MCF 10A (cell line): ENCODE results near the gene KIFBP. TPM values are rescaled to one million over a fixed set of nuclear protein-coding genes. Genes with fewer than 3 reads are reported as not detected.
A peak's percentile ranks its signal among the peaks of the same experiment; 100 is the strongest.
"Not testable (repeated sequence)": the region's sequence is repeated elsewhere in the genome, so short reads cannot be mapped to it uniquely, and the experiment has no call there.

Source experiments
- BruUV-seq: library from RNA; stranded (reverse); fragments of 400-500 nt; replicated peaks from 2 replicates; lab custom pipeline; 2021; lab: Mats Ljungman, UMichigan
- CTCF ChIA-PET: fragments of 300-600 bp; sonication (Branson Sonifier 250); formaldehyde crosslinking; extraction: SDS; loops from one replicate; lab custom pipeline; 2021; ENCODE audit warnings: antibody characterized with exemption, inconsistent platforms; lab: Yijun Ruan, JAX
- POLR2A ChIA-PET: fragments of 300-600, 350-650 bp; sonication (Branson Sonifier 250); formaldehyde crosslinking; extraction: SDS; loops from one replicate; lab custom pipeline; 2020; ENCODE audit warnings: antibody characterized with exemption, inconsistent platforms; lab: Yijun Ruan, JAX
- DNase-seq: peaks from one replicate; pipeline ENCODE4 v3.0.0-alpha.2; 2018; ENCODE audit not compliant: unreplicated experiment
- H3K27ac Mint-ChIP-seq: one replicate; pipeline ENCODE4 v1.8.0; 2022; ENCODE audit warnings: mild to moderate bottlenecking, low read depth, mixed read lengths; ENCODE audit not compliant: unreplicated experiment
- H3K27me3 Mint-ChIP-seq: one replicate; pipeline ENCODE4 v1.8.0; 2022; ENCODE audit warnings: mixed read lengths; ENCODE audit not compliant: insufficient read depth, unreplicated experiment
- H3K36me3 Mint-ChIP-seq: one replicate; pipeline ENCODE4 v1.8.0; 2022; ENCODE audit warnings: mild to moderate bottlenecking, moderate library complexity, mixed read lengths; ENCODE audit not compliant: insufficient read depth, unreplicated experiment
- H3K4me1 Mint-ChIP-seq: one replicate; pipeline ENCODE4 v1.8.0; 2022; ENCODE audit warnings: mixed read lengths; ENCODE audit not compliant: insufficient read depth, unreplicated experiment
- H3K4me3 Mint-ChIP-seq: one replicate; pipeline ENCODE4 v1.8.0; 2022; ENCODE audit warnings: mild to moderate bottlenecking, moderate library complexity, mixed read lengths; ENCODE audit not compliant: unreplicated experiment
- H3K9me3 Mint-ChIP-seq: one replicate; pipeline ENCODE4 v1.8.0; 2022; ENCODE audit warnings: mixed read lengths; ENCODE audit not compliant: unreplicated experiment
- CTCF ChIP-seq: fragments of 200-600 bp; IDR thresholded peaks from one replicate; pipeline ENCODE4 v1.8.0; 2022; ENCODE audit warnings: antibody characterized with exemption, mild to moderate bottlenecking; ENCODE audit not compliant: unreplicated experiment
- intact Hi-C: fragments of 100-400 bp; cut with micrococcal nuclease; formaldehyde crosslinking; loops from 2 replicates; pipeline ENCODE4 v1.14.1; 2022
- total RNA-seq: library from RNA; stranded (reverse); gene quantifications from 2 replicates; pipeline ENCODE4 v1.2.3, GENCODE V29; 2022

KIFBP gene
- total RNA-seq, 1 experiment from 2014 or later: 20.9 TPM

GRCh38 chr10:69010151-69010640 lies 21.6 kb downstream of the KIFBP start:
- ChIA-PET CTCF (interaction anchor here (1.1 to 1.3 kb wide), 2 partner anchors 32 to 82 kb away, joined by 3 to 7 read pairs; no protein-coding TSS in a partner anchor), POLR2A (interaction anchor here (1.5 kb wide), 1 partner anchor 10 kb away, joined by 5 read pairs; no protein-coding TSS in a partner anchor)
- Mint-ChIP-seq H3K4me3 (no peak overlapping the region), H3K36me3 (peaks cover 66% of the 10 kb centered on the region), H3K27me3 (no peaks in the 10 kb centered on the region), H3K27ac (no peak overlapping the region), H3K4me1 (no peaks in the 10 kb centered on the region), H3K9me3 (no peaks in the 10 kb centered on the region)
- BruUV-seq: no TSS peak
- no peak for DNase-seq
- no peak for TF ChIP-seq CTCF
- intact Hi-C loops: no loop called here

GRCh38 chr10:69012778-69013177 lies 24.2 kb downstream of the KIFBP start:
- BruUV-seq, POLR2A ChIA-PET, DNase-seq, H3K4me1 Mint-ChIP-seq, intact Hi-C loops, H3K9me3 Mint-ChIP-seq, H3K4me3 Mint-ChIP-seq, H3K27me3 Mint-ChIP-seq: not testable (repeated sequence)
- CTCF ChIA-PET: interaction anchor here (0.7 kb wide), 1 partner anchor 63 kb away, joined by 4 read pairs; no protein-coding TSS in a partner anchor
- H3K27ac Mint-ChIP-seq: peak overlapping the region; percentile 73
- H3K36me3 Mint-ChIP-seq: peaks cover 57% of the 10 kb centered on the region

DNA sequence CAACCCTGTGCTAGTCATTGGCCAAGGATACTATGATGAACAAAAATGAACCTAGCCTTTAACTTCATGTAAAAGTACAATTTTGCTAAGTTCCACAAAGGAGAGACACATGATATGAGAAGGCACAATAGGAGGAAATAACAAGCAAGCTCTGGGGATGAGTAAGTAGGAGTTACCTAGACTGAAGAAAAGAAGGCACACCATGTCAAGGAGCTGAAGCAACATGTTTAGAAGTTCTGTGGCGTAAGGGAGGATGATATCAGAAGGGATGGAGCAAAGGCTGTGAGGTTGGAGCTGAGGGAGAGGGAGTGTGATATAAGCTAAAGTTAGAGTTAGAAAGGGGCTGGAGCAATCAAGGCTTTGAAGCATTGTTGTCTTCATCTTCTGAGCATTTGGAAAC lies 25.6 kb downstream of the KIFBP start:
- no peaks in the 10 kb centered on the region for H3K27me3 Mint-ChIP-seq
- H3K36me3 Mint-ChIP-seq: peaks cover 52% of the 10 kb centered on the region
- intact Hi-C loops: no loop called here
- peak overlapping the region; percentile 36 for H3K27ac Mint-ChIP-seq
- no peaks in the 10 kb centered on the region for H3K9me3 Mint-ChIP-seq
- no peak for TF ChIP-seq CTCF
- CTCF ChIA-PET: no interaction called here
- no peaks in the 10 kb centered on the region for H3K4me1 Mint-ChIP-seq
- POLR2A ChIA-PET: no interaction called here
- no TSS peak for BruUV-seq
- no peak for DNase-seq
- no peak overlapping the region for H3K4me3 Mint-ChIP-seq

- no TSS peak for BruUV-seq
- H3K4me1 Mint-ChIP-seq: no peaks in the 10 kb centered on the region
- ChIA-PET POLR2A (no interaction called here), CTCF (interaction anchor here (0.7 kb wide), 1 partner anchor 219 kb away, joined by 3 read pairs; no protein-coding TSS in a partner anchor)
- intact Hi-C loops: no loop called here
- H3K27me3 Mint-ChIP-seq: no peaks in the 10 kb centered on the region
- H3K9me3 Mint-ChIP-seq: no peaks in the 10 kb centered on the region
- peaks cover 22% of the 10 kb centered on the region for H3K36me3 Mint-ChIP-seq
- no peak for TF ChIP-seq CTCF
- H3K4me3 Mint-ChIP-seq: no peak overlapping the region
- H3K27ac Mint-ChIP-seq: no peak overlapping the region
- no peak for DNase-seq
Observed at GRCh38 chr10:69018613-69019012, 30.0 kb downstream of the KIFBP start.
